ENCODE measurements around the gene CAMK2D.

DNA sequence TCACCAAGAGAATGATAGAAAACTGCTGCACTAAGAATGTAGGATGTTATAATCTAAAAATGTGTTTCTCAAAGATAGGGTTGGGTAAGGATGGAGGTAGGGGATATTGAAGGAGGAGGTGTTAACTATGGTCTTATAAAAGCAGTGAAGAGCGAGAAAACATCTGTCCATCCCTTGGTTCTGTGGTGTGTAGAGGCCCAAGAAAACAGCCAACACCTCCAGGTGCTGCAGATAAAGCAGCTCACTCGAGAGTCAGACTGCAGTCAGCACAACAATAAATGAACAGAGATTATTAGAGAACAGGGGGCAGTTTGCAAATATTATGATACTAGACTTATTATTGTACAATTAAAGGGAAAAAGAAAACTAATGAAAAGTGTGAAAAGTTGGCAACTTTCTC is 141.5 kb downstream of the CAMK2D start:
- TF ChIP-seq, protein P1, sequence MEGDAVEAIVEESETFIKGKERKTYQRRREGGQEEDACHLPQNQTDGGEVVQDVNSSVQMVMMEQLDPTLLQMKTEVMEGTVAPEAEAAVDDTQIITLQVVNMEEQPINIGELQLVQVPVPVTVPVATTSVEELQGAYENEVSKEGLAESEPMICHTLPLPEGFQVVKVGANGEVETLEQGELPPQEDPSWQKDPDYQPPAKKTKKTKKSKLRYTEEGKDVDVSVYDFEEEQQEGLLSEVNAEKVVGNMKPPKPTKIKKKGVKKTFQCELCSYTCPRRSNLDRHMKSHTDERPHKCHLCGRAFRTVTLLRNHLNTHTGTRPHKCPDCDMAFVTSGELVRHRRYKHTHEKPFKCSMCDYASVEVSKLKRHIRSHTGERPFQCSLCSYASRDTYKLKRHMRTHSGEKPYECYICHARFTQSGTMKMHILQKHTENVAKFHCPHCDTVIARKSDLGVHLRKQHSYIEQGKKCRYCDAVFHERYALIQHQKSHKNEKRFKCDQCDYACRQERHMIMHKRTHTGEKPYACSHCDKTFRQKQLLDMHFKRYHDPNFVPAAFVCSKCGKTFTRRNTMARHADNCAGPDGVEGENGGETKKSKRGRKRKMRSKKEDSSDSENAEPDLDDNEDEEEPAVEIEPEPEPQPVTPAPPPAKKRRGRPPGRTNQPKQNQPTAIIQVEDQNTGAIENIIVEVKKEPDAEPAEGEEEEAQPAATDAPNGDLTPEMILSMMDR (IDR thresholded peaks at IDR 0.05), result no peak
- TF ChIP-seq SREBF2 (IDR thresholded peaks at IDR 0.05) (no peak), RARB (CRISPR knock-in tag; IDR thresholded peaks at IDR 0.05) (no peak), RAD21 (conservative IDR thresholded peaks at IDR 0.05 in 1 of 2, IDR thresholded peaks at IDR 0.05 in 1 of 2) (no peak), PHF8 (IDR thresholded peaks at IDR 0.05; ENCODE audit: borderline replicate concordance, low read depth) (no peak), USF2 (IDR thresholded peaks at IDR 0.05) (no peak), EP300 (IDR thresholded peaks at IDR 0.05) (no peak), POLR2A (IDR thresholded peaks at IDR 0.05; ENCODE audit: low read length) (no peak), ZC3H11A (IDR thresholded peaks at IDR 0.05) (no peak), KDM1A (IDR thresholded peaks at IDR 0.05; ENCODE audit: low read depth) (no peak)
- TF ChIP-seq, protein P2, sequence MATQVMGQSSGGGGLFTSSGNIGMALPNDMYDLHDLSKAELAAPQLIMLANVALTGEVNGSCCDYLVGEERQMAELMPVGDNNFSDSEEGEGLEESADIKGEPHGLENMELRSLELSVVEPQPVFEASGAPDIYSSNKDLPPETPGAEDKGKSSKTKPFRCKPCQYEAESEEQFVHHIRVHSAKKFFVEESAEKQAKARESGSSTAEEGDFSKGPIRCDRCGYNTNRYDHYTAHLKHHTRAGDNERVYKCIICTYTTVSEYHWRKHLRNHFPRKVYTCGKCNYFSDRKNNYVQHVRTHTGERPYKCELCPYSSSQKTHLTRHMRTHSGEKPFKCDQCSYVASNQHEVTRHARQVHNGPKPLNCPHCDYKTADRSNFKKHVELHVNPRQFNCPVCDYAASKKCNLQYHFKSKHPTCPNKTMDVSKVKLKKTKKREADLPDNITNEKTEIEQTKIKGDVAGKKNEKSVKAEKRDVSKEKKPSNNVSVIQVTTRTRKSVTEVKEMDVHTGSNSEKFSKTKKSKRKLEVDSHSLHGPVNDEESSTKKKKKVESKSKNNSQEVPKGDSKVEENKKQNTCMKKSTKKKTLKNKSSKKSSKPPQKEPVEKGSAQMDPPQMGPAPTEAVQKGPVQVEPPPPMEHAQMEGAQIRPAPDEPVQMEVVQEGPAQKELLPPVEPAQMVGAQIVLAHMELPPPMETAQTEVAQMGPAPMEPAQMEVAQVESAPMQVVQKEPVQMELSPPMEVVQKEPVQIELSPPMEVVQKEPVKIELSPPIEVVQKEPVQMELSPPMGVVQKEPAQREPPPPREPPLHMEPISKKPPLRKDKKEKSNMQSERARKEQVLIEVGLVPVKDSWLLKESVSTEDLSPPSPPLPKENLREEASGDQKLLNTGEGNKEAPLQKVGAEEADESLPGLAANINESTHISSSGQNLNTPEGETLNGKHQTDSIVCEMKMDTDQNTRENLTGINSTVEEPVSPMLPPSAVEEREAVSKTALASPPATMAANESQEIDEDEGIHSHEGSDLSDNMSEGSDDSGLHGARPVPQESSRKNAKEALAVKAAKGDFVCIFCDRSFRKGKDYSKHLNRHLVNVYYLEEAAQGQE (IDR thresholded peaks at IDR 0.05), result no peak

Data from A549 (cell line).